Germinal center (tissue), 1 donor: ENCODE results near the gene PCSK6.

Experiments
- DNase-seq: peaks from one replicate; pipeline ENCODE4 v3.0.0; 2012; ENCODE audit warnings: mixed read lengths, low spot score

PCSK6 gene

DNA sequence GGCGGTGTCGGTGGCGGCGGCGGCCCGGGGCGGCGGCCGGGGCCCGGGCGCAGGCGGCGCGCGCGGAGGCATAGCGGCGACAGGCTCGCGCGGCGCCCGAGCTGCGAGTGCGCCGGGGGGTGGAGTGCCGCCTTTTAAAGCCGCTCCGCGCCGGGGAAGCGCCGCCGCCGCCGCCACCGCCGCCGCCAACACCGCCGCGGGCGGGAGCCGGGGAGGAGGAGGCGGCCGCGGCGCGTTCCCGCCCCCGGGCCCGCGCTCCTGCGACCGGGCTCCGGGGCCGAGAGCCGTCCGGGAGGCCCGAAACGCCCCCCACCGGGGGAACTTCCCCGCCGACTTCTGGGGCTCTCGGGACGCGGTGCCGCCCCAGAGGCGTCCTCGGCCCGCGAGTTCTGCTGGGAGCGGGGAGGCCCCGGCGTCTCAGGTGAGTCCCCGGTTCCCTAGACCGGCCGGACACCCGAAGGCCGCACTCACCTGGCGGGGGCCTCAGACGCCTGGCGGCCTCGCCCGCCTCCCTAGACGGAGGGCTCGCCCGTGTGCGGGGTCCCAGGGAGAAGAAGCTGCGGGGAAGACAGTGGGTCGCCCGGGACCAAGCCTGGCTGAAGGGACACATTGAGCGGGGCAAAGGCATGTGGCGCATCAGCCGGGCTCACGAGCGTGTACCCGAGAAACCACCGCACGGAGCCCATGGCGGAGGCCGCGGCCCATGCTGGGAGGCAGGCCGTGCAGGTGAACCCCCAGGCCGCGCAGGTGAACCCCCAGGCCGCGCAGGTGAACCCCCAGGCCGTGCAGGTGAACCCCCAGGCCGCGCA is at the start of gene PCSK6:
Gene PCSK6 (minus strand): TSS at position 109 of the 809 bp plus-strand sequence. CDS start 37 bp downstream, at position 72.
- DNase-seq: peak; percentile 31

DNA sequence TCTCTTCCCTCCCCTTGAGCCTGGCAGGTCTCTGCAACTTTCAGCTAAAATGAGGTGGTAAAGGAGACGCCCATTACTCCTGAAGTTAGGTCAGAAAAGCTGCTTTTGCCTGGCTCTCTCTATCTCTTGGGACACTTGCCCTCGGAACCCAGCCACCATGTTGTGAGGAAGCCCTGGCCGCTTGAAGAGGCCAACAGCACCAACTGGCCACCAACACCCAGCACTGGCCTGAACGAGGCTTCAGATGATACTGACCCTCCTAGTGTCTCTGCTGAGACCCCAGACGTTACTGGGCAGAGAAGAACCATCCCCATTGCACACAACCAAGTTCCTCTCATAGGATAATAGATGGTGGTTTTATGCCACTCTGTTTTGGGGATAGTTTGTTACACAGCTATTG is 49.5 kb upstream of the PCSK6 start:
- DNase-seq: no peak

DNA sequence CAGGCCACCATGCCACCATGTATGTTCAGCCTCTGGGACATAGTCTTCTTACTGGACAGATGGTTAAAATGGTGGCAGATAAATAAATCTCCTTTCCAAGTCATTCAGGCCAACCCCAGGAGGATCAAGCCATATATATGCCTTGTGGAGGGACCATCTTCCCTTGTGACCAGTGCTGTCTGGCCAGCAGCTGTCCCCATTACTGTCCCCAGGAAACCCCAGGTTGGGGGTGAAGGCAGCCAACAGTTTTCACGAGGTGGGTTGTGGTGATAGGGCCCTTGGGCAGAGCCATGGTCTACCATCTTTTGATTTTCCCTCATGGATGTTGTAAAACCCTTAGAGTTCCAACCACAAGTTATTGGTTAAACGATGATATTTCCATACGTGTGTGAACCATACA is 48.7 kb upstream of the PCSK6 start:
- DNase-seq: no peak

DNA sequence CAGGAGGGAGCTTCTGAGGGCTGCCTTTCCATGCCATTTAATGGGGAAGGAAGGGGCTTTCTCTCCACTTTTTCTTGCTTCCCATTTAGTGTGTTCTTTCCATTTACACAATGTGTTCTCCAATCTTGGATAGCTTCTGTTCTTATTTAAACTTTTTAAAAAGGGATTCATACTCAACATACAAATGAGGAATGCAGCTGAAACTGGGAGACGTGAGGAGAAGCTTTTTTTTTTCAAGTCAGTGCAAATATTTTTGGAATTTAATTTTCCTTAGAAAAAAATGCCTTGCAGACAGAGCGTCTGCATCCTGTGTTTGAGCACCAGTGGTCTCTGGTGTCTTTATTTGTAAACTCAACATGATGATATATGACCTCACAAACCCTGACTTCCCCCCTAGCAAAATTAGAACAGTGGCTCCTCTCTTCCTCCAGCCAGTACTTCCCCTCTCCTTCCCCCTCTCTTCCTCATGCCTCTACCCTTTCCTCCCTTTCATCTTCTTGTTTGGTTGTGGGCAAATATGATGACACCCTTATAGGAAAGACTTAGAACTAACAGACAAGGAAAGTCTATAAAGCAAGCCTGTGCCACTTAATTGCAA is 48.1 kb upstream of the PCSK6 start:
- DNase-seq: no peak

DNA sequence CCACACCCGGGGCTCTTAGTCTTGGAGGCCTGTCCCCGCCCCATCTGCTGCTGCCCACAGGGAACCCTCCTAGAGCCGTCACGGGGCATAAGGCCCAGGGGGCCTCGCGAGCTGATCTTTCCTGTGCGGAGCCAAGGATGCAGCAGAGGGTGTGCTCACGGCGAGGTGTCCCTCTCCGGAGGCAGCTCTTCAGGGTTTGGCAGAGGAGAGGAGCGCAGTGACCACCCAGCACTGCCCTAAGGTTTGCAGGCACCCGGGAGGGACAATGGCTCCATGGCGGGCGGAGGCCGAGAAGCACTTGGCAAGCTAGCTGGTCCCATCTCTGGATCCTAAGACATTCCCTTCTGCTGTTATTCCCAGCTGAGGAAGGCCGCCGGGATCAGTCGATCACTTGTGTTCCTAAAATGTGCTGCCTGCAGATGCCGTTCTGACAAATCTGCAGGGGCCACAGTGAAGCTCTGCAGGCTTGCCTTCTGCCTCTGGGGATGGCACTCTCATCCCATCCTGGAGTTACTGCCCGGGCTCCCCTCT is 47.4 kb upstream of the PCSK6 start:
- no peak for DNase-seq

DNA sequence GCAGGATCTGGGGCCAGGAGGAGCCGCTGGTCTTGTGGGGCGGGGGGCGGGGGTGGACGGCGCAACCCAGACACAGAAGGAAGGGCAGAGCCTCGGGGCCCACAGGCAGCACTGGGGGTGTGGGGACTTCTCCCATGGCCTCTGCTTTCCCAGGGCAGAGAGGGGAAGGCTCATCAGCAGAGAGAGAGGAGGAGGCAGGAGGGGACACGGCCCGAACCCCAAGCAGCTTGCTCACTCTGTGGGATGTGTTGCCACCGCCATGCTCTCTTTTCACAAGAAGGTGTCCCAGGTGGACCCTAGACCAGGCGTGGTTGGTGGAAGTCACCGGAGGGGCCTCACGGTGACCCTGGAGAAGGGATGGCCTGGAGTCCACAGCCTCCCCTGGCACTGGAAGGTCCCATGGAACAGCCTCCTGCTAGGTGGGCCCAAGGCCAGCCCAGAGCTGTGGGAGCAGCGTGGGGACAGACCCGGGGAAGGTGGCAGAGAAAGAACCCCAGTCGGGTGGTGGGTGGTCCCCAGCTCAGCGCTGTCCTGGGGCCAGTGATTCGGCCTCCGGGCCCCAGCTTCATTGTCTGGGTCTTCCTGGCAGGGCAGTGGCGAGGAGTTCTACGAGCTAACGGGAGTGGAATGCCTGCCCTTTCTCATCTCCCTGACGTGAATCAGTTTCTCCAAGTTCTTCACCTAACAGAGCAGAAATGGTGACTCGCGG is 46.8 kb upstream of the PCSK6 start:
- DNase-seq: no peak

DNA sequence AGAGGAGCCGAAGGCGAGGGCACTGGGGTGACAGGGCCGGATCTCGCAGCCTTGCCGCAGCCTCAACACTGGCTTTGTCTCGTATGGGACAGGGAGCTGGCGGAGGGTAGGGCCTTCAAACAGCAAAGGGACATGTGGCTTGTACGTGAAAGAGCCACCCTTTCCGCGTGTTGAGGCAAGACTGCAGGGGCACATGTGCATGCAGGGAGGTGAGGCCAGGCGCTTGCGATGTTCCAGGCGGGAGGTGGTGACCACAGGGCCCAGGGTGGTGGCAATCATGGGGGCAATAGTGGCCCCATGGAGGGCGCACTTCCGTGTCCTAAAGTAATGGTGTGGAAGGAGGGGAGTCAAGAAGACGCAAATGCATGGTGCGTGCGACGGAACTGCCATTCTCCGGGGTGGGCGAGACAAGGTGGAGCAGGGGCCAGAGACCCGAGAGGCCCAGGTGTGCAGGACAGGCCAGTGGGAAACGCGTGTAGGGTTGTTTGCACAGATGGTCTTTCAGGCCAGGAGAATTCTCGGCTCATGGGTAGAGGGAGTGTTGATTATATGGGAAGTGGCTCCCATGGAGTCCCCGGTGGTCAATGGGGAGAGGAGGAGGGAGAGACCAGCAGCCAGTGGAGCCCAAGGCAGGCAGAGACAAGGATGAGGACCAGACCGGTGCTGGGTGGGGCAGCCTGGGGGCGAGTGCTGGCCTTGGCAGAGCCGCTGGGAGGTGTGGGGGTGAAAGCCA is 45.8 kb upstream of the PCSK6 start:
- no peak for DNase-seq

DNA sequence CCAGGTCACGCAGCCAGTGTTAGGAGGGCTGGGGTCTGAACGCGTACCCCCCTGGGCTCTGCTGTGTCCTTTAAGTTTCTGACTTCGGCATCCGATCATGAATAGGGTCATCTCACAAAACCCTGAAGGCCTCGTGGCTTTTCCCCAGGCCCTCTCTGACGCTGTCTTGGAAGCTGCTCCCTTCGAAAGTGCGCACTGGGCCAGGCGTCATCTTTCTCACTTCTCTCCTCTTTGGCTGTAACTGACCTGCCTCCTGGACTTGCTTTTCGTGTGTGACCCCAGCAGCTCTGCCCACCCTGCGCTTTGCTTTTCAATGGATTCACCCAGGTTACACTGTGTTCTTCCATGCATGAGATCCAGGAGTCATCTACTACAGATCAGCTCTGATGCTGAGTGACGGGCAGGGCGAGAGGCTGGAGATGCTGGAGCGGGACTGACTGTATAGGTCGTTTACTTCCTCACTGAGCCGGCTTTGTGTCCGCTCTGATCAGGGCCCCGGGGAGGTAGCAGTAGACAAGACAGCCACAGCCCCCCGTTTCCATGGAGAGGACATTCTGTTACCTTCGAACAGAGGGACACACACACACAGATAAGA is 45.0 kb upstream of the PCSK6 start:
- no peak for DNase-seq

DNA sequence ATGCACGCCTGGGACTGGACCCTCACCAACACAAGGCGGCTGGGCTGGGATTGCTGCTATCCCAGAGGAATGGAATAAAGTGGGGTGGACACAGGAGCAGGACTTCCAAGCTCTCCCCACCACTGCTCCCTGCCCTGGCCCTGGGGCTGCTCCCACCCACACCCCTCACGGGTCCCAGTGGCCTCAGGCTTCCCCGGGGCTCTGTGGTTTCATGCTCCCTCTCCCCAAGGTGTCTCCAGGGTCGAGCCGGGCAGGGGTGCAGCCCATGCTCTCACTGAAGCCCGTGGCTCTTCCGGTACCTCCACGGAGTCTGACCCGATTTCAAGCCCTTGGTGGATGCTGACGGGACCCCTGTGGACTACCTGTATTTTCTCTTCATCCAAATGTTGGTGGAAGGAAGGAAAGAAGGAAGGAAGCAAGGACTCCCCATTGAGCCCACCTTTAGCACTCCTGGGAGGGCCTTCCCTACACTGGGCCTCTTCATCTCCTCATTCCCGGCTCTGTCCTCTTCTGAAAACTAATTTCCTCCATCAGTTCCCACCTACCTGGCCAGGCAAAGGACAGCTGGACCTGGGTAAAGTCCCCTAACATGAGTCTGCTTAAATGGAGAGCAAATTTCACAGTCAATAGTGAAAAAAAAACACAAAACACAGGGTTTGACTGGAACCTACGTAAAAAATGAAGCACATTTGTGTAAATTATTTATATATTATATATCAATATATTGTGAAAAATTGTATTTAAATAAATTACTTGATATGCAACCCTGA is 44.0 kb upstream of the PCSK6 start:
- DNase-seq: no peak

DNA sequence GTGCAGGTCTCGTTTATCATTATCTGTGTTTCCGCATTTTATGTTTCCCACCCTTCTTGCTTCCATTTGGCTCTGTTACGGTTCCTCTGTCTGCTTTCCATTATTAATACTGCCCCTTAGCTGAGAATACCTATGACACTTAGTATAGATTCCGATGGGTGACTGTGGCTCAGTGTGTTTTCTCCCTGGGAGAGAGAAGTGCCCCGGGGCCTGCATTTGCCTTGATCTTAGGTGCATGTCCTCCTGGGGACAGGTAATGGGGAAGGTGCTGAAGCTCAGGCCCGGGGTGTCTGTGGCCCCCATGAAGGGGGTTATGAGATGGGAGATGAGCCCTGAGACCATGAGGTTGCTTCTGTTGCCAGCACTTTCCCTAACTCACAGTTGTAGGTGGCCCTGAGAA is 43.4 kb upstream of the PCSK6 start:
- DNase-seq: no peak

DNA sequence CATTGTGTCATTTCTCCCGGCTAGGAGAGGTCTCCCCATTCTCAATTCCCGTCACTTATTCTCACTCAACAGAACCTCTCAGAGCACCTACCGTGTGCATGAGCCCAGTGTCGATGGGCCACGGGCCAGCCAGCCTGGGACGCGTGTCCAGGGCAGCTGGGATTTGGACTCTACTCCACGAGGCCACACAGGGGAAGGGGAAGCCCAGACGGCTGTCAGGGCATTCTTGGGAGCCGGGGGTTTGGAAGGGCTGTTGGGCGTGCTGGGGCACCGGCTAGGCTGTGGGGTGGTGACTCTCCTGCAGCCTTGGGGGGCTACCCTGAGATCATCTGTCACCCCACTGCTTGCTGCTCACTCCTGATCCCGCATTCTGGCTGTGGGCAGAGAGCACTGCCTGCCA is 41.7 kb upstream of the PCSK6 start:
- DNase-seq: no peak

DNA sequence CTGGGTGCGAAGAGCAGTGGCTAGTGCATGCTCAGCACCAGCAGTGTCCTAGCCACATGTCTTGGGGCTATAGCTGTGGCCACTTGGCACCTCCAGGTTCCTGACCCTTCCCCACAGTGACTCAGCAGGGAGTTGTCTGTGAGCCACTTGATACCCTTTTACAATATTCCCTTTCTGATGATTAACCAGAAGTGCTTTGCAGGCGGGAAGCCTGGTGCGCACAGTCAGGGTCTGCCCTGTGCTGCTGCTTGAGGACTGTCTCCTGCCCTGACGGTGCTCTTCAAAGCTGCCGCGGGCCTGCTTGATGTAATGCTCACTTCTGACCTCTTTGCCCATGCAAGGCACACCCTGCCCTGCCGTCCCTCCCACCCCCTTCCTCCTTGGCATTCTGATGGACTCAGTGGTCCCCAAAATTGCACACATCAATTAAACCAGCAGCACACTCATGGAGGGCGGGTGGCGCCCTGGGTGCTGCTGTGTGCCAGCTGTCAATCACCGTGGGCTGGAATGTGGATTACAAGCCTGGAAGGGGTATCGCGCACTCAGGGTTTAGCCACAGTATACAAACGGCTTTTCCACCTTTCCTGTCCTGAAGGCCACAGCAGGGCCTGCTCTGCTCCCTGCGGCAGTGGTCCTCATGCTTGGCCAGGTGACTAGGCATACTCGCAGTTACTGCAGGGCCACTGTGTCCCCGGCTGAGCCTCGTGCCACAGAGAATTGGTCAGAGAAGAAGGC is 40.9 kb upstream of the PCSK6 start:
- DNase-seq: no peak

DNA sequence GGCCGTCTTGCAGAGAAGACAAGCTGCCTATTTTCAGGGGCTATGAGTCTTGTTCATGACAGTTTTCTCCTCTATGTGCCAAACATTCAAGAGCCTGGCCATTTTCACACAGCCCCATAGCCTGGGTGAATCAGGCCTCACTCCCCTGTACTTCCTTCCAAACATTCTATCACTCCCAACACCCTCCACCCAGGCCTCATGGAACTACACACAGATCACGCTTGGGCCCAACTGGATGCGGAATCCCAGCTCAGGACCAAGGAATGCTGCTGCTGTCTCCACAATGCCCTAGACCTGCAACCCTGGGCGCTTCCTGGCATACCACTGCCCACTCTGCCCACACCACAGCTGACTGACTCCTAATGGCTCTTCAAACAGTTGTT is 39.4 kb upstream of the PCSK6 start:
- DNase-seq: no peak

DNA sequence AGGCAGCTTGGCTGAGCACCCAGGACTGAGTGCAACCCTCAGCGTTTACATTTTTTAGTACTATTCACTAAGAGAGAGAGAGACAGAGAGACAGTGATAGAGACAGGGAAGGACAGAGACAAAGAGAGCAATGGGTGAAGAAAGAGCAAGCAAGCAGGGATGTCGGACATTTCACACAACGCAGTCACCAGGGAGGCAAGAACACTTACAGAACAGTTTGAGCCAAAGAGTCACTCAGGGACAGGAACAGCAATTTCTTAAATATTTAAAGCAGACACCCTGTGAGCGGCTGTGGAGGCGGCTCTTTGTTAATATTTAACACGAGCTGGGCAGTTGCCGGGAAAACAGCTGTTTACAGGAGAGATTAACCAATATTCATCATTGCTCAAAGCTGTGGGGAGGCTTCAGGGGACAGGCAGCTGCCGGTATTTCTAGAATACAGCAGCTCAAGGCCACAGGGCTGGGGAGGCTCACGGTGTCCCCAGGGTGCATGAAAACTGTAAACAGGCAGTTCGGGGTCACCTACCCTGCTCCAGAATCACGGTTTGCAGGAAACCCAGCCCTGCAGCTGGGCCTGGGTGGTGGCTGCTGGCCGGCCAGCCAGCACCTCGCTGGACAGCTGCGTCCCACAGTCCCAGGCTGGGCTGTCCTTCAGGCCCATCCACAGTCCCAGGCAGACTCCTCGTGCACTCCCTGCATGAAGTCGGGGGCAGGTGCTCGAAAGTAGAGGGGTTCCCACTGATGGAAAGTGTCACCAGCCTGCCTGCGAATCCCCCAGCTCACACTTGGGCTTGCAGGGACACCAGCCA is 38.8 kb upstream of the PCSK6 start:
- DNase-seq: no peak

DNA sequence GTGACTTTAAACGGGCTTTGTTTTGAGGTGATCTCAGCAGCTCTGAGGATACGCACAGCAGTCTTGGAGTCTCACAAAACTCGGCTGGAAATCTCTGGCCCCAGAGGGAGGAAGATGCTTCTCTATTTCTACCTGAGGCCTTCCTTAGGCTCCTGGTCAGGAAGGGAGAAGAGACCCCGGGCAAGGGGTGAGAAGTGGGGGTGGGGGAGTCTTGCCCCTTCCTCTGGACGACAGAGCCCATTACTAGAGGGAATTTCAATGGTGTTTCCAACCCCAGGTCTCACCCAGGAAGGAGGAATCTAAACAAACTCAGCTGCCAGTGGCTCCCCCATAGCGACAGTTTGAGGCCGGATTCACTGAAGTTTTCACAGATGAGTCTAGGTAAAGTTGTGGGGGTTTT is 37.4 kb upstream of the PCSK6 start:
- DNase-seq: no peak

DNA sequence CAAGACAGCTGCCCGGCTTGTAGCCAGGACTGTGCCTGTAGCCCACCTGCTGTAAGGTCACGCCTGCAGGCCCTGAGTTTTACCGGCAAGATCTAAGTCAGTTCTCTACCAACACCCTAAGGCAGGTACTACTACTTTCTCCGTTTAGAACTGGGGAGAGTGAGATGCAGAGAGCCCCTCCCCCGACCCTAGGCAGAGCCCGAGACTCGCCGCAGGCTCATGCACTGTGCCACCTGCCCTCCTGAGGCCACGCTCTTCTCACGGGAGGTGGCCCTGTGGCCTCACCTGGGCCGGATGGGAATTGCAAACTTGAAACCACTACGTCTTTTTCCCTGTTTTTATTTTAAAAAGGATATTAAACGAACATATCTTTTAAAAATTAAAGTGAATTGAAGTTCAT is 36.9 kb upstream of the PCSK6 start:
- no peak for DNase-seq

DNA sequence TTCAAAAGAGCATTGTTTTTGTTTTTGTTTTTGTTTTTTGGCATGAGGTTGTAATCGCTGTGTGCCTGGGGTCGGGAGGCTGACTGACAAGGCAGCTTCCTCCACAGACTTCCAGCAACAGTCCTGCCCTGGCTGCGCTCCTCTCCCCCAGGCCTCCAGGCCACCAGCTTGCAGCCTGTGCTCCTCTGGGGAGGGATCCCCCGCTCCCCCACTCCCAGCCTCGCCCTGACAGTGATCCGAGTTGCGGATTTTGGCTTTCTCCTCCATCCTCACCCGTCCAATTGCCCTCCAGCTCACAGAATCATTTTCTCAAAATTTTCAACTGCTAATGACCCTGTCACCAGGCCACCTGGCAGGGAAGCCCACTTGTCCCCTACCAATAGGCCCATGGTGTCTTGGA is 36.5 kb upstream of the PCSK6 start:
- DNase-seq: no peak

DNA sequence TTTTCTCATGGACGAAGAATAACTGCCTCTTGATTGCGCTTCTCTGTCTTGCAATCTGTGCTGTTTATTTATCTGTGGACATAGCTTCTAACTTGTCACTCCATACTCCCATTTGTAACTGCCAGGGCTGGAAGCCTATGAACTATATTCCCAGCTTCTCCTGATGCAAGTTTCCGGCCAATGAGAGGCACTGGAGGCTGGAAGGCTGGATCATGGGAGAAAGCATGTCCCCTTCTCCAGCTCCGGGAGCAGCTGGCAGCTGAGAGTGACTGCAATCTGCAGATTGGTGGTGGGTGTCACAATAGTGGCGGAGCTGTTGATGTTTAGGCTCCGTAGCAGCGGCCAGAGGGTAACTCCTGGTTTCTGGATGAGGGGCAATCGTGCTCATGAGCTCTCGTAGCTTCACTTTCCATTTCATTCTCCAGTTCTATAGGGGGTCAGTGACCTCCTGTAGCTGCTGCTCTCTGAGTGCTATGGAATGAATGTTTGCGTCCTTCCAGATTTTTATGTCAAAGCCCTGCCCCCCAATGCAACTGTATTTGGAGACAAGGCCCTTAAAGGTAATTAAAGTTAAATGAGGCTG is 35.7 kb upstream of the PCSK6 start:
- no peak for DNase-seq

DNA sequence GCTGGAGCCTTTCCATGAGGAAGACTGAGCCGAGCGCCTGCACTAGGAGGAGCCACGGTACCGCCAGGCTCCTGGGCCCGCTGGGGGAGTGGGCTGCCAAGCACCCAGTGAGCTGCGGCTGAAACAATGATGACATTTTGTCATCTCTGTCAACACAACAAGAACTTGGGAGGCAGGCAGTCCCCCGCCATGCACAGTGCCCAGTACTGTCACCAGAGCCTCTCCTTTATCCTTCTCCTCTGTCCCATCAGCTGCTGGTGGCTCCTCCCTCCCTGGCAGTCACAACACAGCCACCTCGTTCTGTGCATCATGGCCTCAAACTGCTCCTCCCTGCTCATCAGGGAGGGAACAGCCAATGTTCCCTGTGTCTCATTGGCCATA is 34.0 kb upstream of the PCSK6 start:
- no peak for DNase-seq
